NCI-H2196 treated with DMSO at 0.1 percent for 48 hours (cell line): ENCODE data around the gene FZD2.
"Not testable (repeated sequence)": the region's sequence is repeated elsewhere in the genome, so short reads cannot be mapped to it uniquely, and the experiment has no call there.

Experiments
- DNase-seq: peaks from one replicate; lab custom pipeline; 2025; ENCODE audit not compliant: unreplicated experiment; lab: John Stamatoyannopoulos, UW

Gene FZD2

GRCh38 chr17:44546671-44547606 lies 10.3 kb upstream of the FZD2 start:
- DNase-seq = no peak

- DNase-seq = no peak
Measured at GRCh38 chr17:44547625-44548267, 9.5 kb upstream of the FZD2 start.

GRCh38 chr17:44548376-44549230 lies 8.7 kb upstream of the FZD2 start:
- DNase-seq = no peak

- DNase-seq = no peak
Measured at GRCh38 chr17:44549686-44550085, 7.6 kb upstream of the FZD2 start.

- no peak for DNase-seq
Measured at GRCh38 chr17:44552361-44552760, 4.9 kb upstream of the FZD2 start.

GRCh38 chr17:44555099-44555498 lies 2.2 kb upstream of the FZD2 start:
- no peak for DNase-seq

- peak; percentile 41 for DNase-seq
Measured at GRCh38 chr17:44556166-44556831, 985 bp upstream of the FZD2 start.

GRCh38 chr17:44557651-44558285 lies 484 bp downstream of the FZD2 start:
- no peak for DNase-seq

GRCh38 chr17:44558334-44558709 lies 1.0 kb downstream of the FZD2 start:
- DNase-seq = no peak

GRCh38 chr17:44558710-44559633 lies 1.7 kb downstream of the FZD2 start:
- DNase-seq = no peak

GRCh38 chr17:44559634-44560554 lies 2.6 kb downstream of the FZD2 start:
- DNase-seq = no peak

- DNase-seq = no peak
Measured at GRCh38 chr17:44561237-44561623, 3.9 kb downstream of the FZD2 start.

- no peak for DNase-seq
Measured at GRCh38 chr17:44564429-44564828, 7.1 kb downstream of the FZD2 start.

- no peak for DNase-seq
Measured at GRCh38 chr17:44565866-44566443, 8.7 kb downstream of the FZD2 start.

- not testable (repeated sequence) for DNase-seq
Measured at GRCh38 chr17:44568311-44568944, 11.1 kb downstream of the FZD2 start.

GRCh38 chr17:44568945-44569858 lies 11.9 kb downstream of the FZD2 start:
- DNase-seq = no peak
